CD4-positive, alpha-beta T cell (primary cell): Measurements from ENCODE around the gene ITGB3. TPM values are rescaled to one million over a fixed set of nuclear protein-coding genes. Genes with fewer than 3 reads are reported as not detected.

ENCODE experiments used
- ATAC-seq: fragments of 200-7000 bp; cut with Tn5 transposase; one replicate; pipeline ENCODE4 v1.10.0; 2022; ENCODE audit warnings: mild to moderate bottlenecking; ENCODE audit not compliant: poor library complexity
- CTCF ChIA-PET: fragments of 350-600 bp; sonication (Branson Sonifier 250); formaldehyde crosslinking; loops from one replicate; lab custom pipeline; 2021; ENCODE audit warnings: antibody characterized with exemption, inconsistent platforms; lab: Charles Lee
- POLR2A ChIA-PET: fragments of 350-600 bp; sonication (Branson Sonifier 250); formaldehyde crosslinking; loops from one replicate; lab custom pipeline; 2021; ENCODE audit warnings: antibody characterized with exemption, inconsistent platforms; lab: Charles Lee
- DNase-seq, 14 experiments: peaks; one replicate each; pipeline ENCODE4 v3.0.0-alpha.2; 2013 to 2020; ENCODE audit warnings: mixed read lengths in 2 of 14
- H3K27ac ChIP-seq, 2 donors: one replicate each; pipeline versions ENCODE4 v1.5.1 to v1.7.0; 2013; ENCODE audit warnings: low read length in 2 of 2, low read depth in 1 of 2, mild to moderate bottlenecking in 1 of 2
- H3K27me3 ChIP-seq, 2 experiments: 1 replicate in 1 of 2; 2 replicates in 1 of 2; pipeline versions ENCODE4 v1.6.1 to v1.7.0; 2013; ENCODE audit warnings: low read length in 2 of 2, control low read depth in 1 of 2, mild to moderate bottlenecking in 1 of 2, moderate library complexity in 1 of 2; ENCODE audit not compliant: insufficient read depth in 2 of 2, control insufficient read depth in 1 of 2
- H3K36me3 ChIP-seq: one replicate; pipeline ENCODE4 v1.6.1; 2013; ENCODE audit warnings: low read length, control low read depth; ENCODE audit not compliant: insufficient read depth
- H3K4me1 ChIP-seq: one replicate; pipeline ENCODE4 v1.6.1; 2013; ENCODE audit warnings: low read length, control low read depth; ENCODE audit not compliant: insufficient read depth
- H3K4me3 ChIP-seq: one replicate; pipeline ENCODE4 v1.5.1; 2013; ENCODE audit warnings: mild to moderate bottlenecking, low read length, moderate library complexity
- H3K9me3 ChIP-seq, 2 experiments: 1 replicate in 1 of 2; 2 replicates in 1 of 2; pipeline versions ENCODE4 v1.6.1 to v1.7.0; 2013; ENCODE audit warnings: low read length in 2 of 2, mild to moderate bottlenecking in 2 of 2, control low read depth in 1 of 2, moderate library complexity in 1 of 2; ENCODE audit not compliant: control insufficient read depth in 1 of 2, insufficient read depth in 1 of 2
- H3K27ac Mint-ChIP-seq: one replicate; pipeline ENCODE4 v1.8.0; 2020; ENCODE audit warnings: mixed read lengths
- H3K27me3 Mint-ChIP-seq: one replicate; pipeline ENCODE4 v1.8.0; 2021; ENCODE audit warnings: mixed read lengths
- H3K36me3 Mint-ChIP-seq: one replicate; pipeline ENCODE4 v1.8.0; 2021; ENCODE audit warnings: low read depth, mixed read lengths
- H3K4me1 Mint-ChIP-seq: one replicate; pipeline ENCODE4 v1.8.0; 2021; ENCODE audit warnings: low read depth, mixed read lengths
- H3K4me3 Mint-ChIP-seq: one replicate; pipeline ENCODE4 v1.8.0; 2020; ENCODE audit warnings: mild to moderate bottlenecking, mixed read lengths
- H3K9me3 Mint-ChIP-seq: one replicate; pipeline ENCODE4 v1.8.0; 2020; ENCODE audit warnings: mixed read lengths
- intact Hi-C, 2 experiments: fragments of 100-400 bp; cut with DNase I in 1 of 2; cut with micrococcal nuclease in 1 of 2; formaldehyde crosslinking; loops; one replicate each; pipeline versions ENCODE4 v1.15.1 to v1.9.0; 2023 to 2025; cut with DNase I, micrococcal nuclease
- total RNA-seq, 174 experiments: library from RNA in 2 of 174; stranded (reverse) in 2 of 174; gene quantifications; one replicate each; pipeline ENCODE4 v1.2.3 and lab custom pipeline; 2021 to 2026
- TF ChIP-seq, protein P1 (sequence below): fragments of 200-600 bp; IDR thresholded peaks from one replicate; pipeline ENCODE4 v1.8.0; 2022; ENCODE audit warnings: antibody characterized with exemption, mild to moderate bottlenecking

ITGB3 gene
- total RNA-seq, 2 experiments from 2014 or later, result 0.05 TPM; not detected in 1

DNA sequence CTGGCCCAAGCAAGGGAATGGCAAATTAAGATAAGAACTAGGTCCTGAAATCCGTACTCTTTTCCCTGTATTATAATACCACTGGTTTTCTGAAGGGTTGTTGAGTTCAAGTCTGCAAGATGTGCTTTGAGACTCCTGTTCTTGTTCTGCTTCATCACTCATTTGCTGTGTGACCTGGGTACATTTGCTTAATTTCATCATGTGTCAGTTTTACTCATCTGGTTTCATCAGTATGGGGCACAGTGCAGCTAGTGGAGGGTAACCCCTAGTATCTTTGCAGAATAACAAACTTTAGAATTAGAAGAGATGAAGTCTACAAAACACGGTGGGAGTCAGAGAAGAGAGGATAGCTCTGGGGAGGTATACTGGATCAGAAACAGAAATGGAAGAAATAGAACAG, 48.2 kb downstream of the ITGB3 start:
- Histone ChIP-seq H3K4me3 (no peak overlapping the region), H3K4me1 (peaks cover 10% of the 10 kb centered on the region), H3K36me3 (no peaks in the 10 kb centered on the region), H3K27me3 (no peaks in the 10 kb centered on the region), H3K9me3 (peaks cover 0 to 5% of the 10 kb centered on the region in 2 experiments), H3K27ac (no peak overlapping the region)
- Mint-ChIP-seq H3K4me3 (no peak overlapping the region), H3K4me1 (peaks cover 8% of the 10 kb centered on the region), H3K36me3 (no peaks in the 10 kb centered on the region), H3K27ac (no peak overlapping the region), H3K9me3 (peaks cover 4% of the 10 kb centered on the region), H3K27me3 (no peaks in the 10 kb centered on the region)
- ChIA-PET POLR2A (no interaction called here), CTCF (interaction anchor here (0.9 kb wide), 1 partner anchor 13 kb away, joined by 3 read pairs; no protein-coding TSS in a partner anchor)
- TF ChIP-seq, protein P1, sequence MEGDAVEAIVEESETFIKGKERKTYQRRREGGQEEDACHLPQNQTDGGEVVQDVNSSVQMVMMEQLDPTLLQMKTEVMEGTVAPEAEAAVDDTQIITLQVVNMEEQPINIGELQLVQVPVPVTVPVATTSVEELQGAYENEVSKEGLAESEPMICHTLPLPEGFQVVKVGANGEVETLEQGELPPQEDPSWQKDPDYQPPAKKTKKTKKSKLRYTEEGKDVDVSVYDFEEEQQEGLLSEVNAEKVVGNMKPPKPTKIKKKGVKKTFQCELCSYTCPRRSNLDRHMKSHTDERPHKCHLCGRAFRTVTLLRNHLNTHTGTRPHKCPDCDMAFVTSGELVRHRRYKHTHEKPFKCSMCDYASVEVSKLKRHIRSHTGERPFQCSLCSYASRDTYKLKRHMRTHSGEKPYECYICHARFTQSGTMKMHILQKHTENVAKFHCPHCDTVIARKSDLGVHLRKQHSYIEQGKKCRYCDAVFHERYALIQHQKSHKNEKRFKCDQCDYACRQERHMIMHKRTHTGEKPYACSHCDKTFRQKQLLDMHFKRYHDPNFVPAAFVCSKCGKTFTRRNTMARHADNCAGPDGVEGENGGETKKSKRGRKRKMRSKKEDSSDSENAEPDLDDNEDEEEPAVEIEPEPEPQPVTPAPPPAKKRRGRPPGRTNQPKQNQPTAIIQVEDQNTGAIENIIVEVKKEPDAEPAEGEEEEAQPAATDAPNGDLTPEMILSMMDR, result no peak
- intact Hi-C loops, result no loop called here
- DNase-seq (no peak), ATAC-seq (no peak)

DNA sequence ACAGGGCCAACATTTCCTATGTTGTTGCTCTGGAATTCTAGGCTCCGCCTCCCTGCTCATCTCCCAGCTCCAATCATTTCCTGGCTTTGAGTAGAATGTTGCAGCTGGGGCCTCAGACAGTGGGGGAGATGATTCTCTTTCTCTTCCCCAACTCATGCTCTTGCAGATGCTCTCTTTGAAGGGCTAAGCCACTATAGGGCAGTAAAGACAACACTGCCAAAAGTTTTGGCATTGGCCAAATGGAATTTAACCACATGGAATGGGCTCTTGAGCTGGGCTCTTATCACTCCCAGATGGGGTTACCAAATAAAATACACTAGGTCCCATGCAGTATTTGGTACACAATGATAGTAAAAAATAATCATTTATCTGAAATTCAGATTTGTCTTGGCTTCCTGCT, 50.6 kb downstream of the ITGB3 start:
- DNase-seq (no peak), ATAC-seq (no peak)
- intact Hi-C loops, result no loop called here
- TF ChIP-seq, protein P1, result no peak
- H3K4me1 ChIP-seq, result peaks cover 10% of the 10 kb centered on the region
- Mint-ChIP-seq H3K27ac (no peak overlapping the region), H3K4me3 (no peak overlapping the region), H3K36me3 (no peaks in the 10 kb centered on the region), H3K27me3 (no peaks in the 10 kb centered on the region), H3K9me3 (peaks cover 4% of the 10 kb centered on the region), H3K4me1 (peaks cover 8% of the 10 kb centered on the region)
- no peaks in the 10 kb centered on the region for H3K36me3 ChIP-seq
- ChIA-PET CTCF (no interaction called here), POLR2A (no interaction called here)
- peaks cover 0 to 5% of the 10 kb centered on the region in 2 experiments for H3K9me3 ChIP-seq
- H3K27me3 ChIP-seq, result no peaks in the 10 kb centered on the region
- no peak overlapping the region for H3K4me3 ChIP-seq
- no peak overlapping the region for H3K27ac ChIP-seq

DNA sequence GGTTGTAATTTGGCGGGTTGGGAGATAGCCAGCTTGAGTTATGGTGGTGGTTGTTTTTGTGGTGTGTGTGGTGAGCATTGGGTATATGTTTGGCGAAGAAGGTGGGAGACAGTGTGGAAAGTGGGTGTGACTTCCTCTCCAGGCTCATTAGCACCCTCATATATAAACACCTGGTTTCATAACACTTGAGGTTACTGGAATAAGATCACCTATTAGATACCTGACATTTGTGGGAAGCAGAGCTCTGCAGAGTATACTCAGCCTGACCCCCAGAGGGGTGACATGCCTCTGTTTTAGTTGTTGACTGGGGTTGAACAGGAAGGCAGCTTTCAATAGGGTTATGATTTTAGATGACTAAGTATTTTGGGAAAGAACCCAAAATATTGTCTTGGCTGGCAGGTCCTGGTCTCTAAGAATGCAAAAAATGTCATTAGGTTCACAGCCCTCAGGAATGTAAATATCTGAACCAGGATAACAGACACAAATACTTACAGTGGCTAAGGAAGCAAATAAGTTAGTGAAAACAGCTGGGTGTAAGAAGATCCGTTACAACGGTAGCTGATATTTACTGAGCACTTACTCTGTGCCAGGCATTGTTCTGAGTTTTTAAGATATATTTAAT, 51.8 kb downstream of the ITGB3 start:
- Histone ChIP-seq H3K27ac (no peak overlapping the region), H3K4me3 (no peak overlapping the region), H3K36me3 (no peaks in the 10 kb centered on the region), H3K9me3 (peaks cover 0 to 5% of the 10 kb centered on the region in 2 experiments), H3K27me3 (no peaks in the 10 kb centered on the region), H3K4me1 (peaks cover 10% of the 10 kb centered on the region)
- peak in 1 of 14 experiments; percentile 6 for DNase-seq
- Mint-ChIP-seq H3K27me3 (no peaks in the 10 kb centered on the region), H3K27ac (no peak overlapping the region), H3K36me3 (no peaks in the 10 kb centered on the region), H3K4me3 (no peak overlapping the region), H3K9me3 (peaks cover 4% of the 10 kb centered on the region), H3K4me1 (peaks cover 8% of the 10 kb centered on the region)
- ChIA-PET POLR2A (no interaction called here), CTCF (interaction anchor here (1.5 kb wide), 1 partner anchor 10 kb away, joined by 4 read pairs; no protein-coding TSS in a partner anchor)
- TF ChIP-seq, protein P1, result no peak
- no peak for ATAC-seq
- intact Hi-C loops, result no loop called here
